Tibial nerve (tissue), 4 donors: ENCODE data around the gene ARHGEF17. TPM values are rescaled to one million over a fixed set of nuclear protein-coding genes. Genes with fewer than 3 reads are reported as not detected.

Source experiments
- DNase-seq, 2 donors: peaks; one replicate each; pipeline ENCODE4 v3.0.0-alpha.2; 2019; ENCODE audit warnings: low spot score in 2 of 2
- H3K27ac ChIP-seq, 4 donors: fragments of 200-600 bp; sonication (generic) in 3 of 4; one replicate each; pipeline ENCODE4 v1.5.1; 2017 to 2019; ENCODE audit warnings: mild to moderate bottlenecking in 1 of 4
- H3K27me3 ChIP-seq, 2 donors: fragments of 200-600 bp; sonication (generic) in 1 of 2; one replicate each; pipeline versions ENCODE4 v1.5.1 to v1.6.0; 2017 to 2019
- H3K36me3 ChIP-seq, 3 donors: fragments of 200-600 bp; sonication (generic); one replicate each; pipeline ENCODE4 v1.5.1; 2018 to 2019
- H3K4me1 ChIP-seq, 4 donors: fragments of 200-600 bp; sonication (generic) in 3 of 4; one replicate each; pipeline ENCODE4 v1.5.1; 2017 to 2019
- H3K4me3 ChIP-seq, 4 donors: fragments of 200-600 bp; sonication (generic) in 3 of 4; one replicate each; pipeline ENCODE4 v1.5.1; 2017 to 2019; ENCODE audit warnings: mild to moderate bottlenecking in 1 of 4, moderate library complexity in 1 of 4
- H3K9me3 ChIP-seq, 4 donors: fragments of 200-600 bp; sonication (generic) in 3 of 4; one replicate each; pipeline ENCODE4 v1.5.1; 2017 to 2019
- EP300 ChIP-seq, 2 donors: sonication (generic); formaldehyde crosslinking; IDR thresholded peaks; one replicate each; pipeline ENCODE4 v1.6.1; 2017; ENCODE audit warnings: antibody characterized with exemption in 2 of 2, mild to moderate bottlenecking in 1 of 2
- POLR2A ChIP-seq, 2 donors: fragments of 450-650 bp; IDR thresholded peaks; one replicate each; pipeline ENCODE4 v1.6.1; 2017; ENCODE audit warnings: antibody characterized with exemption in 2 of 2, mild to moderate bottlenecking in 2 of 2, moderate library complexity in 2 of 2
- WGBS, 2 donors: methylation state at CpG; one replicate each; pipeline ENCODE4 v1.1.5; 2018; 5-methylcytosine and 5-hydroxymethylcytosine counted together
- total RNA-seq, 4 donors: library from RNA; depleted of rRNA; stranded (reverse); fragments of >200 nt; gene quantifications; one replicate each; pipeline ENCODE4 v1.1.0, GENCODE V29; 2016
- TF ChIP-seq, protein P1 (sequence below), 5 experiments: fragments of 200-600 bp in 3 of 5; fragments of 450-650 bp in 2 of 5; sonication (generic) in 3 of 5; IDR thresholded peaks; one replicate each; pipeline ENCODE4 v1.5.1; 2016 to 2019; ENCODE audit warnings: antibody characterized with exemption in 5 of 5, mild to moderate bottlenecking in 3 of 5, moderate library complexity in 2 of 5

Gene ARHGEF17
- total RNA-seq, 4 donors from 2014 or later, result 102 to 135 (median 112) TPM

GRCh38 chr11:73298233-73298632, 9.8 kb upstream of the ARHGEF17 start:
- 75 to 88% methylated on average over 5 of the region's 5 CpGs for WGBS, 2 donors

GRCh38 chr11:73299751-73300150, 8.3 kb upstream of the ARHGEF17 start:
- no peak for DNase-seq
- 80 to 89% methylated on average over 10 of the region's 10 CpGs for WGBS, 2 donors

More at GRCh38 chr11:73298233-73298632, 9.8 kb upstream of the ARHGEF17 start:
- Histone ChIP-seq H3K4me3 (no peak overlapping the region), H3K27ac (no peak overlapping the region), H3K4me1 (no peaks in the 10 kb centered on the region), H3K27me3 (no peaks in the 10 kb centered on the region), H3K9me3 (no peaks in the 10 kb centered on the region), H3K36me3 (no peaks in the 10 kb centered on the region)
- DNase-seq, result no peak
- TF ChIP-seq, protein P1, sequence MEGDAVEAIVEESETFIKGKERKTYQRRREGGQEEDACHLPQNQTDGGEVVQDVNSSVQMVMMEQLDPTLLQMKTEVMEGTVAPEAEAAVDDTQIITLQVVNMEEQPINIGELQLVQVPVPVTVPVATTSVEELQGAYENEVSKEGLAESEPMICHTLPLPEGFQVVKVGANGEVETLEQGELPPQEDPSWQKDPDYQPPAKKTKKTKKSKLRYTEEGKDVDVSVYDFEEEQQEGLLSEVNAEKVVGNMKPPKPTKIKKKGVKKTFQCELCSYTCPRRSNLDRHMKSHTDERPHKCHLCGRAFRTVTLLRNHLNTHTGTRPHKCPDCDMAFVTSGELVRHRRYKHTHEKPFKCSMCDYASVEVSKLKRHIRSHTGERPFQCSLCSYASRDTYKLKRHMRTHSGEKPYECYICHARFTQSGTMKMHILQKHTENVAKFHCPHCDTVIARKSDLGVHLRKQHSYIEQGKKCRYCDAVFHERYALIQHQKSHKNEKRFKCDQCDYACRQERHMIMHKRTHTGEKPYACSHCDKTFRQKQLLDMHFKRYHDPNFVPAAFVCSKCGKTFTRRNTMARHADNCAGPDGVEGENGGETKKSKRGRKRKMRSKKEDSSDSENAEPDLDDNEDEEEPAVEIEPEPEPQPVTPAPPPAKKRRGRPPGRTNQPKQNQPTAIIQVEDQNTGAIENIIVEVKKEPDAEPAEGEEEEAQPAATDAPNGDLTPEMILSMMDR (IDR thresholded peaks at IDR 0.05), result no peak
- TF ChIP-seq EP300 (IDR thresholded peaks at IDR 0.05), result no peak
- no peak for TF ChIP-seq POLR2A (IDR thresholded peaks at IDR 0.05)

GRCh38 chr11:73306069-73306841, 1.8 kb upstream of the ARHGEF17 start:
- Histone ChIP-seq H3K4me1 (peaks cover 0 to 29% (median 23%) of the 10 kb centered on the region in 4 donors), H3K36me3 (peaks cover 0 to 7% (median 2%) of the 10 kb centered on the region in 3 donors), H3K27me3 (no peaks in the 10 kb centered on the region), H3K9me3 (no peaks in the 10 kb centered on the region), H3K27ac (peak overlapping the region in 2 of 4 donors; percentile 99), H3K4me3 (no peak overlapping the region)
- WGBS, 2 donors, result 76 to 81% methylated on average over 7 of the region's 7 CpGs
- TF ChIP-seq POLR2A (IDR thresholded peaks at IDR 0.05) (no peak), EP300 (IDR thresholded peaks at IDR 0.05) (no peak)
- TF ChIP-seq, protein P1 (IDR thresholded peaks at IDR 0.05), result no peak
- no peak for DNase-seq

More at GRCh38 chr11:73299751-73300150, 8.3 kb upstream of the ARHGEF17 start:
- TF ChIP-seq POLR2A (IDR thresholded peaks at IDR 0.05) (no peak), EP300 (IDR thresholded peaks at IDR 0.05) (no peak)
- TF ChIP-seq, protein P1 (IDR thresholded peaks at IDR 0.05), result no peak
- Histone ChIP-seq H3K27ac (no peak overlapping the region), H3K4me1 (no peaks in the 10 kb centered on the region), H3K9me3 (no peaks in the 10 kb centered on the region), H3K27me3 (no peaks in the 10 kb centered on the region), H3K4me3 (no peak overlapping the region), H3K36me3 (no peaks in the 10 kb centered on the region)

- no peak for DNase-seq
- Histone ChIP-seq H3K4me3 (peak overlapping the region; percentile 71 to 90 (median 80)), H3K9me3 (no peaks in the 10 kb centered on the region), H3K27me3 (no peaks in the 10 kb centered on the region), H3K4me1 (peaks cover 0 to 36% (median 29%) of the 10 kb centered on the region in 4 donors), H3K27ac (peak overlapping the region; percentile 94 to 99 (median 98)), H3K36me3 (peaks cover 0 to 13% (median 2%) of the 10 kb centered on the region in 3 donors)
- WGBS, 2 donors, result 12 to 14% methylated on average over 18 of the region's 18 CpGs
- TF ChIP-seq, protein P1 (IDR thresholded peaks at IDR 0.05), result no peak
- TF ChIP-seq POLR2A (IDR thresholded peaks at IDR 0.05), result no peak
- no peak for TF ChIP-seq EP300 (IDR thresholded peaks at IDR 0.05)
Observed at GRCh38 chr11:73306977-73307322, 1.1 kb upstream of the ARHGEF17 start.

DNA sequence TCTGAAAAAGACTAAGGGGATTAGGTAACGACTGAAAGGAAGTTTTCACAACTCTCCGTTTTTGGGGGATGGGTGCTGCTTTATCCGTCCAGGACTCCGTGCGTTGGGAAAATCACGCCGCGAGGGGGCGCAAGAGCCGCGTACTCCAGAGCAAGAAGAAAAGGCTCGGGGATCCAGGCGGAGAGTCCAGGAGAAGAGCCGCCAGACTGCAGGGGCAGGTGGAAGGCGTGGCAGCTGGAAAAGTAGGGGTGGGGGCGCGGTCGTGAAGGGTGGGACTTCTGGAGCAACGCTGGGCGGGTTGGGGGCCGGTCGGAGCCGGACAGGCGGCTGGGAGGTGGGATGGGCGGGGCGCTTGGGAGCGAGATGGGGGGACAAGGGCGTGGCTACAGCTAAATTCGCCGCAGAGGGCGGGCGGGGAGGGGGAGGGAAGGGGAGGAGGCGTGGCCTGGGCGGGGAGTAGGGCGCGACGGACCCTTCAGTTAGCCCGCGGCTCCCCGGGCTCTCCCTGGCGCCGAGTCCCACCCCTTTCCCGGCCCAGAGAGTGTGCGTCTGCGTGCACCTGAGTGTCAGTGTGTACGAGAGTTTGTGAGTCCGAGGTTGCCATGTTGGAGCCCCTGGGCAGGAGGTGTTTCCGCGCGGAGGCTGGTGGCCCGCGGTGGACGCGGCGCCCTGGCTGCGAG, 613 bp upstream of the ARHGEF17 start:
- Histone ChIP-seq H3K27me3 (no peaks in the 10 kb centered on the region), H3K36me3 (peaks cover 0 to 13% (median 2%) of the 10 kb centered on the region in 3 donors), H3K9me3 (no peaks in the 10 kb centered on the region), H3K4me3 (peak overlapping the region; percentile 71 to 90 (median 80)), H3K4me1 (peaks cover 0 to 41% (median 31%) of the 10 kb centered on the region in 4 donors), H3K27ac (peak overlapping the region; percentile 94 to 99 (median 98))
- TF ChIP-seq POLR2A (IDR thresholded peaks at IDR 0.05), result peak in 1 of 2 donors; percentile 32
- TF ChIP-seq EP300 (IDR thresholded peaks at IDR 0.05), result peak in 1 of 2 donors; percentile 69
- TF ChIP-seq, protein P1 (IDR thresholded peaks at IDR 0.05), result peak; percentile 83 to 97 (median 90)
- 0 to 1% methylated on average over 22 to 55 of the region's 56 CpGs for WGBS, 2 donors
- peak; percentile 99 to 100 for DNase-seq
